Loucy (cell line): Measurements from ENCODE around the gene GPC1.

Experiments used
- H2AFZ ChIP-seq: fragments of 200-600 bp; sonication (generic); 2 replicates; pipeline ENCODE4 v1.6.0; 2016; ENCODE audit warnings: antibody characterized with exemption, mild to moderate bottlenecking, low read length, moderate library complexity
- H3F3A ChIP-seq: fragments of 200-600 bp; 2 replicates; pipeline ENCODE4 v1.6.0; 2016; ENCODE audit warnings: antibody characterized with exemption, low read depth, mild to moderate bottlenecking
- H3K27me3 ChIP-seq: fragments of 200-600 bp; sonication (generic); 2 replicates; pipeline ENCODE4 v1.6.1; 2014; ENCODE audit warnings: low read length, mild to moderate bottlenecking; ENCODE audit not compliant: insufficient read depth, poor library complexity, severe bottlenecking
- H3K36me3 ChIP-seq: fragments of 200-600 bp; sonication (generic); 2 replicates; pipeline ENCODE4 v1.6.1; 2016; ENCODE audit warnings: low read length; ENCODE audit not compliant: insufficient read depth
- H3K4me1 ChIP-seq: fragments of 200-600 bp; sonication (generic); 2 replicates; pipeline ENCODE4 v1.5.1; 2014; ENCODE audit warnings: low read length, mild to moderate bottlenecking; ENCODE audit not compliant: insufficient read depth, poor library complexity, severe bottlenecking
- H3K4me2 ChIP-seq: fragments of 200-600 bp; sonication (generic); 2 replicates; pipeline ENCODE4 v1.6.0; 2014; ENCODE audit warnings: antibody characterized with exemption, low read length, low read depth, mild to moderate bottlenecking; ENCODE audit not compliant: poor library complexity, severe bottlenecking
- H3K4me3 ChIP-seq: fragments of 200-600 bp; sonication (generic); 2 replicates; pipeline ENCODE4 v1.5.1; 2014; ENCODE audit warnings: low read length, mild to moderate bottlenecking, mixed read lengths; ENCODE audit not compliant: poor library complexity, severe bottlenecking
- H3K79me2 ChIP-seq: fragments of 200-600 bp; sonication (generic); 2 replicates; pipeline ENCODE4 v1.6.1; 2014; ENCODE audit warnings: low read length; ENCODE audit not compliant: insufficient read depth
- H3K9ac ChIP-seq: fragments of 200-600 bp; sonication (generic); 2 replicates; pipeline ENCODE4 v1.6.0; 2014; ENCODE audit warnings: mild to moderate bottlenecking, low read depth, low read length, moderate library complexity; ENCODE audit not compliant: poor library complexity, severe bottlenecking
- H3K9me2 ChIP-seq: fragments of 200-600 bp; sonication (generic); replicated peaks from 2 replicates; pipeline ENCODE4 v1.6.1; 2016; ENCODE audit warnings: low read depth, low read length, mixed read lengths
- H3K9me3 ChIP-seq: fragments of 200-600 bp; sonication (generic); 2 replicates; pipeline ENCODE4 v1.6.1; 2014; ENCODE audit warnings: mild to moderate bottlenecking, antibody characterized with exemption, low read length, low read depth; ENCODE audit not compliant: insufficient read depth
- H4K20me1 ChIP-seq: fragments of 200-600 bp; sonication (generic); 2 replicates; pipeline ENCODE4 v1.6.0; 2014; ENCODE audit warnings: antibody characterized with exemption, low read length, mild to moderate bottlenecking; ENCODE audit not compliant: insufficient read depth, poor library complexity, severe bottlenecking
- CTCF ChIP-seq: fragments of 200-600 bp; sonication (generic); conservative IDR thresholded peaks from 2 replicates; pipeline ENCODE4 v1.5.1; 2014; ENCODE audit warnings: mild to moderate bottlenecking, antibody characterized with exemption, low read length
- EZH2phosphoT487 ChIP-seq: fragments of 200-600 bp; IDR thresholded peaks from 2 replicates; pipeline ENCODE4 v1.6.1; 2018; ENCODE audit warnings: antibody characterized with exemption, mild to moderate bottlenecking, moderate library complexity, borderline replicate concordance

GPC1 gene

GRCh38 chr2:240387325-240387668, 48.2 kb upstream of the GPC1 start:
- no peaks in the 10 kb centered on the region for H3F3A ChIP-seq
- no peak for TF ChIP-seq EZH2phosphoT487
- no peak for TF ChIP-seq CTCF
- H3K27me3 ChIP-seq = no peaks in the 10 kb centered on the region
- H2AFZ ChIP-seq = no peak overlapping the region
- H3K4me1 ChIP-seq = peaks cover 30% of the 10 kb centered on the region
- H3K4me3 ChIP-seq = no peak overlapping the region
- H3K36me3 ChIP-seq = no peaks in the 10 kb centered on the region
- no peak overlapping the region for H3K9ac ChIP-seq
- H4K20me1 ChIP-seq = no peaks in the 10 kb centered on the region
- peaks cover 3% of the 10 kb centered on the region; the same call in 1 of the 2 replicates for H3K79me2 ChIP-seq
- H3K9me2 ChIP-seq = no peaks in the 10 kb centered on the region
- no peaks in the 10 kb centered on the region for H3K9me3 ChIP-seq
- no peak overlapping the region for H3K4me2 ChIP-seq

GRCh38 chr2:240387669-240388358, 47.6 kb upstream of the GPC1 start:
- H3K36me3 ChIP-seq = no peaks in the 10 kb centered on the region
- H2AFZ ChIP-seq = no peak overlapping the region

GRCh38 chr2:240388471-240389301, 46.8 kb upstream of the GPC1 start:
- no peaks in the 10 kb centered on the region for H3F3A ChIP-seq
- no peaks in the 10 kb centered on the region for H3K27me3 ChIP-seq
- H3K79me2 ChIP-seq = peaks cover 3% of the 10 kb centered on the region; the same call in 1 of the 2 replicates
- no peak overlapping the region for H3K9ac ChIP-seq
- H3K4me2 ChIP-seq = no peak overlapping the region
- no peaks in the 10 kb centered on the region for H3K9me3 ChIP-seq
- peaks cover 39% of the 10 kb centered on the region for H3K4me1 ChIP-seq
- no peak for TF ChIP-seq EZH2phosphoT487
- TF ChIP-seq CTCF = no peak
- H3K4me3 ChIP-seq = no peak overlapping the region
- no peaks in the 10 kb centered on the region for H3K36me3 ChIP-seq
- H3K9me2 ChIP-seq = no peaks in the 10 kb centered on the region
- H2AFZ ChIP-seq = no peak overlapping the region
- H4K20me1 ChIP-seq = no peaks in the 10 kb centered on the region

More at GRCh38 chr2:240387669-240388358, 47.6 kb upstream of the GPC1 start:
- H4K20me1 ChIP-seq = no peaks in the 10 kb centered on the region
- no peak overlapping the region for H3K9ac ChIP-seq
- H3K27me3 ChIP-seq = no peaks in the 10 kb centered on the region
- no peak overlapping the region for H3K4me2 ChIP-seq
- H3K9me2 ChIP-seq = no peaks in the 10 kb centered on the region
- H3K4me1 ChIP-seq = peaks cover 34% of the 10 kb centered on the region
- no peak overlapping the region for H3K4me3 ChIP-seq
- H3K79me2 ChIP-seq = peaks cover 3% of the 10 kb centered on the region; the same call in 1 of the 2 replicates
- H3F3A ChIP-seq = no peaks in the 10 kb centered on the region
- no peaks in the 10 kb centered on the region for H3K9me3 ChIP-seq
- TF ChIP-seq EZH2phosphoT487 = no peak
- TF ChIP-seq CTCF = no peak
